HFF-Myc (cell line): Measurements from ENCODE around the gene EARS2.

Experiments
- DNase-seq: peaks from one replicate; pipeline ENCODE4 v3.0.0-alpha.2; 2011; ENCODE audit warnings: low read depth; ENCODE audit errors: extremely low read depth
- H3K4me3 ChIP-seq: replicated peaks from 2 replicates; pipeline ENCODE4 v1.5.1; 2011; ENCODE audit warnings: low read depth, mild to moderate bottlenecking, control low read depth, low read length
- TF ChIP-seq, protein P1 (sequence below): IDR thresholded peaks from 2 replicates; pipeline ENCODE4 v1.5.1; 2012; ENCODE audit warnings: mild to moderate bottlenecking, low read depth, low read length, control low read depth; ENCODE audit errors: missing control alignments

EARS2 gene

GRCh38 chr16:23537390-23537789 lies 19.8 kb downstream of the EARS2 start:
- TF ChIP-seq, protein P1, sequence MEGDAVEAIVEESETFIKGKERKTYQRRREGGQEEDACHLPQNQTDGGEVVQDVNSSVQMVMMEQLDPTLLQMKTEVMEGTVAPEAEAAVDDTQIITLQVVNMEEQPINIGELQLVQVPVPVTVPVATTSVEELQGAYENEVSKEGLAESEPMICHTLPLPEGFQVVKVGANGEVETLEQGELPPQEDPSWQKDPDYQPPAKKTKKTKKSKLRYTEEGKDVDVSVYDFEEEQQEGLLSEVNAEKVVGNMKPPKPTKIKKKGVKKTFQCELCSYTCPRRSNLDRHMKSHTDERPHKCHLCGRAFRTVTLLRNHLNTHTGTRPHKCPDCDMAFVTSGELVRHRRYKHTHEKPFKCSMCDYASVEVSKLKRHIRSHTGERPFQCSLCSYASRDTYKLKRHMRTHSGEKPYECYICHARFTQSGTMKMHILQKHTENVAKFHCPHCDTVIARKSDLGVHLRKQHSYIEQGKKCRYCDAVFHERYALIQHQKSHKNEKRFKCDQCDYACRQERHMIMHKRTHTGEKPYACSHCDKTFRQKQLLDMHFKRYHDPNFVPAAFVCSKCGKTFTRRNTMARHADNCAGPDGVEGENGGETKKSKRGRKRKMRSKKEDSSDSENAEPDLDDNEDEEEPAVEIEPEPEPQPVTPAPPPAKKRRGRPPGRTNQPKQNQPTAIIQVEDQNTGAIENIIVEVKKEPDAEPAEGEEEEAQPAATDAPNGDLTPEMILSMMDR, result no peak
- H3K4me3 ChIP-seq, result no peak overlapping the region
- no peak for DNase-seq

- no peak for DNase-seq
- no peak overlapping the region for H3K4me3 ChIP-seq
- TF ChIP-seq, protein P1, result no peak
Measured at GRCh38 chr16:23535901-23536300, 21.2 kb downstream of the EARS2 start.

DNA sequence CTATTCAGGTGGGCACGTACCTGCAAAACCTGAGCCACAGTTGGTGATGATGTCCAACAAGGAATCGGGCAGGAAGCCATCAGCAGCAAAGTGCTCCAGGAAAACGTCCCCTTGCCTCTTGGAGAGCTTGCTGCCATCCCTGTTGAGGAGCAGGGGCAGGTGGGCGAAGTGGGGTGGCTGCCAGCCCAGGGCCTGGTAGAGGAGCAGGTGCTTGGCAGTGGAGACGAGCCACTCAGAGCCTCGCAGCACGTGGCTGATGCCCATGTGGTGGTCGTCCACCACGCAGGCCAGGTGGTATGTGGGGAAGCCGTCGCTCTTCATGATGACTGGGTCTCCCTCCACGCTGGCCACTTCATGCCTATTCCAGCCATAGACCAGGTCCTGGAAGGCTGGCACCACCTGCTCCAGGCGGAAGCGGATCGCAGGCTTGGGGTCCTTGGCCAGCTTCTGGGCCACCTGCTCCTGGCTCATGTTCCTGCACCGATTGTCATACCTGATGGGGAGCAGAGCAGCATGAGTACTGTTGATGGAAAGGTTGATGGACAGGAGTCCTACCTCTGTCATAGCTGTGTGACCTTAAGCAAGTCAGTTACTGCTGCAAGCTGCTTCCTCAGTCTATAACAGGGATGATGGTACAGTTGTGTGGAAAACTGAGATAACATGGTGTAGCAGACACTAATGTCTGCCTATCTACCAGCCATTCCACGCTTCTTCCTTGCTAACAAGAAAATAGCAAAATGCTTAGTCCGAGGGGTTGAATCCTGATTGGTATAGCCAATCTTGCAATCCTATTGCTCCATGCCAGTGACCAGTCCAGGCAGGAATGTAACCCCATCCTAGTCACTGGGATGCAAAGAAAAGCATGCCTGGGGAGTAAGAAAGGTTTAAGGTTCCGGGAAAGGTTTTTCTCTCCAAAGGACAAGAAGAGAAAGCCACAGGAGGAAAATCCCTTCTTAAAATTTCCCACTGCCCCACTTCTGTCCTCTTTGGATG lies 22.0 kb downstream of the EARS2 start:
- no peak for DNase-seq

GRCh38 chr16:23532448-23532847 lies 24.7 kb downstream of the EARS2 start:
- DNase-seq, result no peak
- H3K4me3 ChIP-seq, result no peak overlapping the region
- TF ChIP-seq, protein P1, result no peak

More for the DNA sequence above, 22.0 kb downstream of the EARS2 start:
- no peak overlapping the region for H3K4me3 ChIP-seq
- TF ChIP-seq, protein P1, result no peak

GRCh38 chr16:23530062-23530461 lies 27.1 kb downstream of the EARS2 start:
- H3K4me3 ChIP-seq, result no peak overlapping the region
- TF ChIP-seq, protein P1, result no peak
- no peak for DNase-seq

GRCh38 chr16:23528644-23529310 lies 28.4 kb downstream of the EARS2 start:
- TF ChIP-seq, protein P1, result no peak
- no peak for DNase-seq

More at GRCh38 chr16:23528644-23529310, 28.4 kb downstream of the EARS2 start:
- H3K4me3 ChIP-seq, result no peak overlapping the region
